RWPE2 (cell line): Measurements from ENCODE around the gene SIL1.

Experiments
- ATAC-seq: fragments of 200-7000 bp; cut with Tn5 transposase; 3 replicates; pipeline ENCODE4 v1.9.1; 2021; ENCODE audit warnings: low read depth
- DNase-seq: peaks from one replicate; pipeline ENCODE4 v3.0.0-alpha.2; 2020; ENCODE audit warnings: low spot score
- H3K27ac ChIP-seq: fragments of 450-650 bp; 2 replicates; pipeline ENCODE4 v1.5.1; 2017; ENCODE audit warnings: mild to moderate bottlenecking; ENCODE audit not compliant: poor library complexity, severe bottlenecking
- H3K27me3 ChIP-seq: fragments of 250-450 bp; sonication (Bioruptor Pico); 2 replicates; pipeline ENCODE4 v1.5.1; 2021; ENCODE audit warnings: mild to moderate bottlenecking, moderate library complexity; ENCODE audit not compliant: insufficient read depth, poor library complexity, severe bottlenecking
- H3K36me3 ChIP-seq: fragments of 250-450 bp; sonication (Bioruptor Pico); 2 replicates; pipeline ENCODE4 v1.5.1; 2020; ENCODE audit warnings: low read depth, mild to moderate bottlenecking, moderate library complexity
- H3K4me1 ChIP-seq: fragments of 250-450 bp; sonication (Bioruptor Pico); 2 replicates; pipeline ENCODE4 v1.5.1; 2021; ENCODE audit warnings: mild to moderate bottlenecking, moderate library complexity; ENCODE audit not compliant: insufficient read depth, poor library complexity, severe bottlenecking
- H3K4me3 ChIP-seq: fragments of 250-450 bp; sonication (Bioruptor Pico); 2 replicates; pipeline ENCODE4 v1.5.1; 2021; ENCODE audit warnings: mild to moderate bottlenecking, moderate library complexity; ENCODE audit not compliant: severe bottlenecking
- H3K9me3 ChIP-seq: fragments of 250-450 bp; sonication (Bioruptor Pico); 2 replicates; pipeline ENCODE4 v1.5.1; 2021; ENCODE audit warnings: mild to moderate bottlenecking, moderate library complexity; ENCODE audit not compliant: severe bottlenecking
- CTCF ChIP-seq: fragments of 450-650 bp; IDR thresholded peaks from one replicate; pipeline ENCODE4 v1.5.1; 2017; ENCODE audit warnings: mild to moderate bottlenecking, moderate library complexity; ENCODE audit not compliant: poor library complexity, severe bottlenecking

The SIL1 gene

GRCh38 chr5:139022528-139022927, 175.6 kb downstream of the SIL1 start:
- peak; percentile 36; the same call in 1 of the 3 replicates for ATAC-seq
- H3K27ac ChIP-seq = no peak overlapping the region
- TF ChIP-seq CTCF = no peak
- H3K36me3 ChIP-seq = peaks cover 15% of the 10 kb centered on the region
- no peaks in the 10 kb centered on the region for H3K27me3 ChIP-seq
- DNase-seq = no peak
- peaks cover under 1% of the 10 kb centered on the region for H3K4me1 ChIP-seq
- H3K4me3 ChIP-seq = no peak overlapping the region
- H3K9me3 ChIP-seq = no peaks in the 10 kb centered on the region

- DNase-seq (no peak), ATAC-seq (no peak)
- no peak for TF ChIP-seq CTCF
- no peak overlapping the region for H3K4me3 ChIP-seq
- H3K9me3 ChIP-seq = no peaks in the 10 kb centered on the region
- H3K27ac ChIP-seq = no peak overlapping the region
- H3K4me1 ChIP-seq = no peaks in the 10 kb centered on the region
- H3K27me3 ChIP-seq = no peaks in the 10 kb centered on the region
- H3K36me3 ChIP-seq = peaks cover 12% of the 10 kb centered on the region
These were observed 176.8 kb downstream of the SIL1 start for GRCh38 chr5:139021346-139021745.

GRCh38 chr5:139019880-139020279, 178.3 kb downstream of the SIL1 start:
- no peaks in the 10 kb centered on the region for H3K9me3 ChIP-seq
- no peak for ATAC-seq

GRCh38 chr5:139019211-139019610, 179.0 kb downstream of the SIL1 start:
- H3K27me3 ChIP-seq = no peaks in the 10 kb centered on the region
- H3K4me1 ChIP-seq = peaks cover 14% of the 10 kb centered on the region
- H3K4me3 ChIP-seq = no peak overlapping the region
- H3K36me3 ChIP-seq = peaks cover 9% of the 10 kb centered on the region
- no peak for TF ChIP-seq CTCF
- ATAC-seq (no peak), DNase-seq (no peak)
- H3K9me3 ChIP-seq = no peaks in the 10 kb centered on the region
- H3K27ac ChIP-seq = no peak overlapping the region

More at GRCh38 chr5:139019880-139020279, 178.3 kb downstream of the SIL1 start:
- no peak for TF ChIP-seq CTCF
- Histone ChIP-seq H3K36me3 (peaks cover 9% of the 10 kb centered on the region), H3K4me1 (peaks cover 7% of the 10 kb centered on the region), H3K27me3 (no peaks in the 10 kb centered on the region), H3K4me3 (no peak overlapping the region), H3K27ac (no peak overlapping the region)
- no peak for DNase-seq

- H3K9me3 ChIP-seq = no peaks in the 10 kb centered on the region
- DNase-seq = no peak
- TF ChIP-seq CTCF = no peak
- no peak for ATAC-seq
- no peaks in the 10 kb centered on the region for H3K27me3 ChIP-seq
- peaks cover 14% of the 10 kb centered on the region for H3K4me1 ChIP-seq
- no peak overlapping the region for H3K4me3 ChIP-seq
- H3K36me3 ChIP-seq = peaks cover 9% of the 10 kb centered on the region
- H3K27ac ChIP-seq = no peak overlapping the region
These were observed 180.5 kb downstream of the SIL1 start for GRCh38 chr5:139017624-139018023.
